ENCODE data around the gene CAPN10. TPM values are rescaled to one million over a fixed set of nuclear protein-coding genes. Genes with fewer than 3 reads are reported as not detected.

The CAPN10 gene
- total and polyA plus RNA-seq, 5 experiments from 2014 or later, result 6.7 to 93.2 (median 21.4) TPM

- no peak overlapping the region for H3K4me3 Mint-ChIP-seq
- no peak for ATAC-seq
- H3K27ac Mint-ChIP-seq, result peak overlapping the region in 1 of 10 donors; percentile 19
- peak in 1 of 10 donors; percentile 54 for DNase-seq
- no peaks in the 10 kb centered on the region for H3K9me3 Mint-ChIP-seq
- H3K36me3 Mint-ChIP-seq, result peaks cover 0 to 11% (median 0%) of the 10 kb centered on the region in 3 donors
- no peaks in the 10 kb centered on the region for H3K27me3 Mint-ChIP-seq
- POLR2A ChIA-PET, result no interaction called here
- peaks cover 2 to 6% (median 4%) of the 10 kb centered on the region in 4 donors for H3K4me1 Mint-ChIP-seq
Measured at GRCh38 chr2:240602266-240603050, 15.9 kb downstream of the CAPN10 start.

GRCh38 chr2:240603081-240603835 lies 16.7 kb downstream of the CAPN10 start:
- Mint-ChIP-seq H3K36me3 (peaks cover 0 to 11% (median 0%) of the 10 kb centered on the region in 3 donors), H3K4me3 (no peak overlapping the region), H3K9me3 (no peaks in the 10 kb centered on the region), H3K27me3 (no peaks in the 10 kb centered on the region), H3K27ac (peak overlapping the region in 3 of 10 donors; percentile 56 to 79 (median 69)), H3K4me1 (peaks cover 2 to 6% (median 4%) of the 10 kb centered on the region in 4 donors)
- no peak for ATAC-seq
- POLR2A ChIA-PET, result no interaction called here
- DNase-seq, result peak in 1 of 10 donors; percentile 42

GRCh38 chr2:240603846-240604245 lies 17.3 kb downstream of the CAPN10 start:
- Mint-ChIP-seq H3K9me3 (no peaks in the 10 kb centered on the region), H3K36me3 (peaks cover 0 to 11% (median 0%) of the 10 kb centered on the region in 3 donors), H3K4me3 (no peak overlapping the region), H3K4me1 (peaks cover 2 to 6% (median 4%) of the 10 kb centered on the region in 4 donors), H3K27me3 (no peaks in the 10 kb centered on the region), H3K27ac (no peak overlapping the region)
- POLR2A ChIA-PET, result interaction anchor here (0.6 to 1.3 kb wide), 2 partner anchors 17 to 1054 kb away, joined by 4 to 6 read pairs; partner anchors contain the start of gene CAPN10
- ATAC-seq (no peak), DNase-seq (peak in 1 of 10 donors; percentile 52)

GRCh38 chr2:240604291-240604938 lies 17.9 kb downstream of the CAPN10 start:
- no peak overlapping the region for H3K4me3 Mint-ChIP-seq
- peaks cover 2 to 5% (median 3%) of the 10 kb centered on the region in 4 donors for H3K4me1 Mint-ChIP-seq
- no peaks in the 10 kb centered on the region for H3K27me3 Mint-ChIP-seq
- H3K27ac Mint-ChIP-seq, result peak overlapping the region in 7 of 10 donors; percentile 2 to 86 (median 44)
- H3K9me3 Mint-ChIP-seq, result no peaks in the 10 kb centered on the region
- ATAC-seq (no peak), DNase-seq (no peak)
- POLR2A ChIA-PET, result interaction anchor here (0.6 to 1.3 kb wide), 2 partner anchors 18 to 1053 kb away, joined by 4 to 6 read pairs; partner anchors contain the start of gene CAPN10
- peaks cover 0 to 8% (median 0%) of the 10 kb centered on the region in 3 donors for H3K36me3 Mint-ChIP-seq

- H3K27me3 Mint-ChIP-seq, result no peaks in the 10 kb centered on the region
- peaks cover 0 to 5% (median 0%) of the 10 kb centered on the region in 3 donors for H3K36me3 Mint-ChIP-seq
- peaks cover 2 to 5% (median 3%) of the 10 kb centered on the region in 4 donors for H3K4me1 Mint-ChIP-seq
- POLR2A ChIA-PET, result interaction anchor here (1.3 kb wide), 1 partner anchor 19 kb away, joined by 4 read pairs; the partner anchor contains the start of gene CAPN10
- no peaks in the 10 kb centered on the region for H3K9me3 Mint-ChIP-seq
- H3K4me3 Mint-ChIP-seq, result no peak overlapping the region
- DNase-seq (peak in 1 of 10 donors; percentile 41), ATAC-seq (no peak)
- peak overlapping the region in 6 of 10 donors; percentile 2 to 86 (median 48) for H3K27ac Mint-ChIP-seq
Measured at GRCh38 chr2:240604939-240605716, 18.6 kb downstream of the CAPN10 start.

GRCh38 chr2:240605867-240606743 lies 19.6 kb downstream of the CAPN10 start:
- POLR2A ChIA-PET, result interaction anchor here (1.8 kb wide), 1 partner anchor 40 kb away, joined by 5 read pairs; no protein-coding TSS in a partner anchor
- Mint-ChIP-seq H3K9me3 (no peaks in the 10 kb centered on the region), H3K27ac (peak overlapping the region in 3 of 10 donors; percentile 29 to 74 (median 41)), H3K27me3 (no peaks in the 10 kb centered on the region), H3K36me3 (peaks cover 0 to 5% (median under 1%) of the 10 kb centered on the region in 3 donors), H3K4me1 (peaks cover 2 to 5% (median 4%) of the 10 kb centered on the region in 4 donors), H3K4me3 (no peak overlapping the region)
- ATAC-seq (no peak), DNase-seq (peak in 1 of 10 donors; percentile 61)

GRCh38 chr2:240611601-240612210 lies 25.2 kb downstream of the CAPN10 start:
- peak overlapping the region in 7 of 10 donors; percentile 7 to 64 (median 52) for H3K4me3 Mint-ChIP-seq
- POLR2A ChIA-PET, result interaction anchor here (0.8 to 1.1 kb wide), 3 partner anchors 10 to 93 kb away, joined by 3 to 10 read pairs (median 3); no protein-coding TSS in a partner anchor
- peak overlapping the region in 9 of 10 donors; percentile 26 to 88 (median 71) for H3K27ac Mint-ChIP-seq

GRCh38 chr2:240613781-240614180 lies 27.2 kb downstream of the CAPN10 start:
- POLR2A ChIA-PET, result no interaction called here
- Mint-ChIP-seq H3K36me3 (peaks cover 6 to 19% (median 11%) of the 10 kb centered on the region in 3 donors), H3K27ac (no peak overlapping the region), H3K27me3 (no peaks in the 10 kb centered on the region), H3K4me3 (no peak overlapping the region), H3K4me1 (peaks cover 0 to 12% (median 6%) of the 10 kb centered on the region in 4 donors), H3K9me3 (peaks cover 0 to 5% (median 0%) of the 10 kb centered on the region in 9 donors)
- DNase-seq (no peak), ATAC-seq (no peak)

More at GRCh38 chr2:240611601-240612210, 25.2 kb downstream of the CAPN10 start:
- Mint-ChIP-seq H3K36me3 (peaks cover 0 to 11% (median 10%) of the 10 kb centered on the region in 3 donors), H3K27me3 (no peaks in the 10 kb centered on the region), H3K9me3 (no peaks in the 10 kb centered on the region), H3K4me1 (peaks cover 0 to 12% (median 5%) of the 10 kb centered on the region in 4 donors)
- DNase-seq, result no peak
- no peak for ATAC-seq

- H3K9me3 Mint-ChIP-seq, result peaks cover 0 to 5% (median 0%) of the 10 kb centered on the region in 9 donors
- peaks cover 6 to 23% (median 9%) of the 10 kb centered on the region in 3 donors for H3K36me3 Mint-ChIP-seq
- no peak for ATAC-seq
- no peaks in the 10 kb centered on the region for H3K27me3 Mint-ChIP-seq
- peaks cover 0 to 14% (median 8%) of the 10 kb centered on the region in 4 donors for H3K4me1 Mint-ChIP-seq
- no peak overlapping the region for H3K4me3 Mint-ChIP-seq
- H3K27ac Mint-ChIP-seq, result no peak overlapping the region
- DNase-seq, result peak in 1 of 10 donors; percentile 52
- POLR2A ChIA-PET, result no interaction called here
Measured at GRCh38 chr2:240614391-240614790, 27.9 kb downstream of the CAPN10 start.

GRCh38 chr2:240615396-240615795 lies 28.9 kb downstream of the CAPN10 start:
- DNase-seq (no peak), ATAC-seq (no peak)
- peaks cover 7 to 19% (median 10%) of the 10 kb centered on the region in 4 donors for H3K4me1 Mint-ChIP-seq
- peaks cover 6 to 23% (median 9%) of the 10 kb centered on the region in 3 donors for H3K36me3 Mint-ChIP-seq
- no peak overlapping the region for H3K27ac Mint-ChIP-seq
- POLR2A ChIA-PET, result interaction anchor here (1.1 kb wide), 1 partner anchor 47 kb away, joined by 3 read pairs; the partner anchor contains the start of gene RNPEPL1
- no peak overlapping the region for H3K4me3 Mint-ChIP-seq
- peaks cover 0 to 5% (median 0%) of the 10 kb centered on the region in 9 donors for H3K9me3 Mint-ChIP-seq
- no peaks in the 10 kb centered on the region for H3K27me3 Mint-ChIP-seq

Measured in naive thymus-derived CD8-positive, alpha-beta T cell (primary cell).